ENCODE data around the gene RELN.
A peak's percentile ranks its signal among the peaks of the same experiment; 100 is the strongest.

Gene RELN

DNA sequence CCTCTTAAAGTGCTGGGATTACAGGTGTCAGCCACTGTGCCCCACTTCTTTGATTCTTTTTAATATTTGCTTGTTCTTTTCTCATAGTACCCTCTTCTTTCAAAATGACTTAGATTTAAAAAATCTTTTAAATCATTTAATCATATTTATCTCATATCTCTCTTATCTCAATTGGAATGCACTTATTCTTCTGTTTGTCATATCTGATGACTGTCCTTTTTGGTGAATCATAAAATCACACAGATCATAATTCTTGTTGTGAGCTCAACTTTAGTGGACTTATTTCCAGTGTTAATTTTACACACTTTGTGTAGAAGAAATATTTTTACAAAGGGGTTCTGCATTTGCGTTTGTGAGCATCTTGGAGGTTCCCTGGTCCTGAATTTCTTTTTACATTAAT, 323.1 kb downstream of the RELN start:
- H3K4me3 ChIP-seq (ENCODE audit: low read depth, low read length) = no peak overlapping the region
- in situ Hi-C loops (cut with HindIII; ENCODE audit: low sequenced_read_pairs) = no loop called here
- TF ChIP-seq, protein P1, sequence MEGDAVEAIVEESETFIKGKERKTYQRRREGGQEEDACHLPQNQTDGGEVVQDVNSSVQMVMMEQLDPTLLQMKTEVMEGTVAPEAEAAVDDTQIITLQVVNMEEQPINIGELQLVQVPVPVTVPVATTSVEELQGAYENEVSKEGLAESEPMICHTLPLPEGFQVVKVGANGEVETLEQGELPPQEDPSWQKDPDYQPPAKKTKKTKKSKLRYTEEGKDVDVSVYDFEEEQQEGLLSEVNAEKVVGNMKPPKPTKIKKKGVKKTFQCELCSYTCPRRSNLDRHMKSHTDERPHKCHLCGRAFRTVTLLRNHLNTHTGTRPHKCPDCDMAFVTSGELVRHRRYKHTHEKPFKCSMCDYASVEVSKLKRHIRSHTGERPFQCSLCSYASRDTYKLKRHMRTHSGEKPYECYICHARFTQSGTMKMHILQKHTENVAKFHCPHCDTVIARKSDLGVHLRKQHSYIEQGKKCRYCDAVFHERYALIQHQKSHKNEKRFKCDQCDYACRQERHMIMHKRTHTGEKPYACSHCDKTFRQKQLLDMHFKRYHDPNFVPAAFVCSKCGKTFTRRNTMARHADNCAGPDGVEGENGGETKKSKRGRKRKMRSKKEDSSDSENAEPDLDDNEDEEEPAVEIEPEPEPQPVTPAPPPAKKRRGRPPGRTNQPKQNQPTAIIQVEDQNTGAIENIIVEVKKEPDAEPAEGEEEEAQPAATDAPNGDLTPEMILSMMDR (IDR thresholded peaks at IDR 0.05; ENCODE audit: low read depth, low read length) = no peak

DNA sequence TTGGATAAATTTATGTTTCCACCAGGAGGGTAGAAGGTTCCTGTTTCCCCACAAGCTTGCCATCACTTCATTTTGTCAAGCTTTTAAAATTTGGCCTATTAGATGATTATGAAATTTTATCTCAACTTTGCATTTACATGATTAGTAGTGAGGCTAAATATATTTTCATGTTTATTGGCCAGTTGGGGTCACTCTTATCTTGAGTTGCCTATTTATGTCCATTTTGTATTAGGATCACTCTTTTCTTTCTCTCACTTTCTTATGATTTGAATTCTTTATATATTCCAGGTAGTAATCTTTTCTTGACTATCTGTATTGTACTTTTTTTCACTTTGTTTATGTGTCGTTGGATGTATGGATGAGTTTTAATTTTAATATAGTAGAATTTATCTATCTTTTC, 324.9 kb downstream of the RELN start:
- H3K4me3 ChIP-seq (ENCODE audit: low read depth, low read length) = no peak overlapping the region
- in situ Hi-C loops (cut with HindIII; ENCODE audit: low sequenced_read_pairs) = no loop called here
- TF ChIP-seq, protein P1 (IDR thresholded peaks at IDR 0.05; ENCODE audit: low read depth, low read length) = no peak
- no peak for DNase-seq (ENCODE audit: low read depth, low spot score)

More for the DNA sequence above, 323.1 kb downstream of the RELN start:
- no peak for DNase-seq (ENCODE audit: low read depth, low spot score)

DNA sequence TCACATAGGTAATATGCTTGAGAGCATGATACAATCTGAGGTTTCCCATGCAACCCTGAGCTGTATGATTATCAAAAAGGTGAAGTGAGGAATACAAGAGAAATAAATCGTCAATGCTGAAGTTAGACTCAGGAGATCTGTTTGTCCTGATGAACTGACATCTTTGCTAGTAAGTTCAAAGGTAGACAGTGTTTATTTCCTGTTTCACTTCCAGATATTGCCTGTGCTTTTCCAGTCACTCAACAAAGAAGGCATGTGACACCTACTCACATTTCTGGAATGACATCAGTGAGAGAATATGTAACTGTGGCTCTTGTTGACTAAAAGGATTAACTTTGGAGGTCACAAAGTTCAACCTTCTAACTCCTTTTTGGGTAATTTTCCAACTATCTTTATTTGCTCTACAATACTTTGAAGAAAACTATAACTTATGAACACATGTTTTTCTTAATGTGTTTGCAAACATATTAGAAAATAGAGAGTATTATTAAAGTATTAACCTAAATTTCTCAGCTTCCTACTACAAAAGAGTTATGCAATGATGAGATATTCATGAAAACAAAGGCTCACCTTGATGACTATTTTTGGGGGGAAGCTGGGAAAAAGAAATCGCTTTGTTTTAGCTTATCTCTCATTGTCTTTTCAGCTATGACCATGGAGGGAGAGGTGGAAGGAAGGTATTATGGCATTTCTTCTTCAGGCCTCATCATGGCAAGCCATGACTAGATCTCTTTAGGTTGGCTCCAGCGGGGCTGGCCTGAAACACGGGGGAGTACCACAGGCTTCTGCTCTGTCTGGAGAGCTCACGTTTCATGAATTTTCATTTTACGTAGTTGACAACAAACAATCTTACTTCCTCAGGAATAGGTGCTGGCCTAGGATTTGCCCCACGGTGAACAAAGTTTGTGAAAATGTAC, 328.7 kb downstream of the RELN start:
- peak; percentile 17 for DNase-seq (ENCODE audit: low read depth, low spot score)
- in situ Hi-C loops (cut with HindIII; ENCODE audit: low sequenced_read_pairs) = no loop called here
- H3K4me3 ChIP-seq (ENCODE audit: low read depth, low read length) = no peak overlapping the region
- TF ChIP-seq, protein P1 (IDR thresholded peaks at IDR 0.05; ENCODE audit: low read depth, low read length) = no peak

GRCh38 chr7:103658055-103659005, 331.1 kb downstream of the RELN start:
- TF ChIP-seq, protein P1 (IDR thresholded peaks at IDR 0.05; ENCODE audit: low read depth, low read length) = no peak
- in situ Hi-C loops (cut with HindIII; ENCODE audit: low sequenced_read_pairs) = no loop called here
- no peak for DNase-seq (ENCODE audit: low read depth, low spot score)
- H3K4me3 ChIP-seq (ENCODE audit: low read depth, low read length) = no peak overlapping the region

GRCh38 chr7:103657474-103657894, 332.0 kb downstream of the RELN start:
- no peak for DNase-seq (ENCODE audit: low read depth, low spot score)
- H3K4me3 ChIP-seq (ENCODE audit: low read depth, low read length) = no peak overlapping the region
- TF ChIP-seq, protein P1 (IDR thresholded peaks at IDR 0.05; ENCODE audit: low read depth, low read length) = no peak
- in situ Hi-C loops (cut with HindIII; ENCODE audit: low sequenced_read_pairs) = no loop called here

- TF ChIP-seq, protein P1 (IDR thresholded peaks at IDR 0.05; ENCODE audit: low read depth, low read length) = no peak
- no peak for DNase-seq (ENCODE audit: low read depth, low spot score)
- H3K4me3 ChIP-seq (ENCODE audit: low read depth, low read length) = no peak overlapping the region
- in situ Hi-C loops (cut with HindIII; ENCODE audit: low sequenced_read_pairs) = no loop called here
These were observed 333.2 kb downstream of the RELN start for GRCh38 chr7:103656221-103656620.

Data from astrocyte of the spinal cord (primary cell).